NCI-H146 treated with DMSO at 0.1 percent for 48 hours (cell line): Measurements from ENCODE around the gene SIRT3.

Experiments used
- DNase-seq: peaks from one replicate; lab custom pipeline; 2025; ENCODE audit not compliant: unreplicated experiment; lab: John Stamatoyannopoulos, UW

The SIRT3 gene

DNA sequence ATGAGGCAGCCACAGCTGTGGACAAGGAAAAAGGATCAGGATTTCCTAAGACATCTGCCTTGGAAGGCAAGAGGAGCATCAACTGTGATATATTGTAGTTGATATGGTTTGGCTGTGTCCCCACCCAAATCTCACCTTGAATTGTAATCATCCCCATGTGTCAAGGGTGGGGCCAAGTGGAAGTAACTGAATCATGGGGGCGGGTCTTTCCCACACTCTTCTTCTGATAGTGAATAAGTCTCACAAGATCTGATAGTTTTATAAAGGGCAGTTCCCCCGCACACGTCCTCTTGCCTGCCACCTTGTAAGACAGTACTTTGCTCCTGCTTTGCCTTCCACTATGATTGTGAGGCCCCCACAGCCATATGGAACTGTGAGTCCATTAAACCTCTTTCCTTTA lies 18.4 kb downstream of the SIRT3 start:
- no peak for DNase-seq

DNA sequence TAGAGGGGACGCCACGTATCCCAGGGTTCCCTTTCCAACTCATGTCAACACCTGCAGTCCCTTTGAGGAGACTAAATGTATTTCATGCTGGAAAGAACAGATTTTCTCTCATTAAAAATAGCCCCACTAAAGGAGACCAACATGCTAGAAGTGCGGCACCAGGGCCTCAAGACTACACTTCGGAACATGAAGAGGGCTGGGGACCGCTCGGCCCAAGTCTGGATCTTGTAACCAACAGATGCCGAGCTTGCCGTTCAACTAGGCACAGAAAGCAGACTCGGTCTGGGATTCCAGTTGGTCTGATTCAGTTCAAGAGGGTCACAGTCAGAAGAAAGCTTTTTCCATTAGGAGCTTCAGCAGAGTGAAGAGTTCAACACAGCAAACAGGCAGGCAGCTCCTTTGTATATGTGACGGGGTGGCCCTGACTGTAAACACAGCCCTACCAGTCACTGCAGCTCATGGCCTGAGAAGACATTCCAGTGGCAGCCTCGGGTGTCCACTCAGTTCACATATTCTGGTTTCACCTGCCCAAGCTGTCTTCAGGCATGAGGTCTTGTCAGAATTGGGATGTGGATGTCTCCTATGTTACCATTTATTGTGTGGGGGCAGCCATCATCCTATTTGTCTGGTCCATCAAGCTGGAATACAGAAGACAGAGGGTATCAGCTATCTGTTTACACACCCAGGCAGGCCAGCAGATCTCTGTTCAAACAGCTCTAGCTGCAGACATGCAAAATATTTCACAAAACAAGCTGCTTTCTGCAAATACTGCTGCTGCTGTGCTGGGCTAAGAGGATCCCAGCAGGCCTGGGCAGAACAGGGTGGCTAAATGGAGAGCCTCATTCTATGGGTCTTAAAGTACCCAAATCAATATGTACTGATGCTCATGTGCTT lies 19.8 kb downstream of the SIRT3 start:
- no peak for DNase-seq

DNA sequence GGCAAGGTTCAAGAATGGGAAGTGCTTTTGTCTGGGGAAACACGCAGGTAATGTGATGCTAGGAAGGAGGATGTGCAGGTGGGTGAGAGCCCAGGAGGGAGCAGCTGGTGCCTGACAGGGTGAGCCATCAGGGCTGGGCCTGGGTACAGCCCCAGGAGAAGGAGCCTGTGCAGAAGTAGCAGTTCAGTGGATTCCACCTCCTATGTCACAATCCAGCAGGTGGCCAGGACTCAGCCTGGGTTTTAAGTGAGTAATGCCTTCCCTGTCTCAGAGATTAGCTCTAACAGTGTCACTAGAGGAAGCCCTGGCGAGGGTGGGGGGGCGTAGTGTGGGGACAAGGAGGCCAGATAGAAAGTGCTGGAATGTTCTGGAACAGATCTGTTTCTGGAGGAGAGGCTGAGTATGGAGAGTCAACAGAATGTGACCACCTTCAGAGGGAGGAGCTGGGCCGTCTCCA lies 20.5 kb downstream of the SIRT3 start:
- no peak for DNase-seq

DNA sequence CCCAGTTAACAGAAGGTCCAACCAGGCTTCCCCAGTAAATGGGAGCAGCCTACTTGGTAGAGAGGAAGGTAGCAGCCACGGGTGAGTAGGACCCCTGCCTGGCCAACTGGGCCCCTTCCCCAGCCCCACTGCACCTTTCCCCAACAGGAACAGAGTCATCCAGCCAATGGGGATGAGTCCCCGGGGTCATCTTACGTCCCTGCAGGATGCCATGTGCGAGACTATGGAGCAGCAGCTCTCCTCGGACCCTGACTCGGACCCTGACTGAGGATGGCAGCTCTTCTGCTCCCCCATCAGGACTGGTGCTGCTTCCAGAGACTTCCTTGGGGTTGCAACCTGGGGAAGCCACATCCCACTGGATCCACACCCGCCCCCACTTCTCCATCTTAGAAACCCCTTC lies 22.1 kb downstream of the SIRT3 start:
- no peak for DNase-seq

DNA sequence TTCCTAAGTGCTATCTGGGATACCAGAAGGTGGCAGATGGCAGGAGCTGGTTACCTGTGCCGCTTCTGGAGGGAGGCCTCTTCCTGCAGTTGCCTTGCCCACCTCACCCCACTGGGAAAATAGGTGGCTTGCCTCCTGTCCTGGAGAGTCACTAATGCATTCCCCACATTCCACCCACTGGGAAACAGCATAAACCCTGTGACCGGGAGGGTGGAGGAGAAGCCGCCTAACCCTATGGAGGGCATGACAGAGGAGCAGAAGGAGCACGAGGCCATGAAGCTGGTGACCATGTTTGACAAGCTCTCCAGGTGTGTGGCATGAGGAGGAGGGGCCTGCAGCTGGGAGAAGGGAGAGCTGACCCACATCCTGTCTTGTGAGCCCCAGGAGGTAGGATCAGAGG lies 23.0 kb downstream of the SIRT3 start:
- DNase-seq: no peak

DNA sequence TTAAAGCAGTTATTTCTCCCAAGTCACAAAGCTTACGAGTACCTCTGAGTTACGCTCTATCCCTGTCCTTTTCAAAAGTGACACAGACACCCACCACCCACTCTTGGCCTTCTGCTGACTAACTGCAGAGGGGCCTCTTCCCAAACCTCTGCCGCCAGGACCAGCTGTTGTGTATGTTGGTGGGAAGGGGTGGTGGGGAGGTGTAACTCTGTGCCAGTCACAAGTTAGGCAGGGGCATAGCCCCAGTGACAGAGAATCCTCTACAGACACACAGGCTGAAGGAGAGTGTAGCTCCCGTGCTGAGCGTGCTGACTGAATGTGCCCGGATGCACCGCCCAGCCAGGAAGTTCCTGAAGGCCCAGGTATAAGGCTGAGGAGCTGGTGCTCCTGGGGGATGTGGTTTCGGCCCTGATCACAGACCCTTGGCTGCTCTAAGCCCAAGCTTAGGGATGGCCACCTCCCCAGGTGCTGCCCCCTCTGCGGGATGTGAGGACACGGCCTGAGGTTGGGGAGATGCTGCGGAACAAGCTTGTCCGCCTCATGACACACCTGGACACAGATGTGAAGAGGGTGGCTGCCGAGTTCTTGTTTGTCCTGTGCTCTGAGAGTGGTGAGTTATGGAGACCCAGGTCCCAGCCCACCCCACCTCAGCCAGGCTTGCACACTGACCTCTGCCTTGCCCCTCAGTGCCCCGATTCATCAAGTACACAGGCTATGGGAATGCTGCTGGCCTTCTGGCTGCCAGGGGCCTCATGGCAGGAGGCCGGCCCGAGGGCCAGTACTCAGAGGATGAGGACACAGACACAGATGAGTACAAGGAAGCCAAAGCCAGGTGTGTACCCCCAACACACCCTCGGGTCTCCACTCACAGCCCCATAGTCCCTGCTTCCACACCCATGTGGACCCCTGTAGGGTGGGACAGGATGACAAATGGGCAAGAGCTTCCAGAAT lies 23.7 kb downstream of the SIRT3 start:
- DNase-seq: no peak

DNA sequence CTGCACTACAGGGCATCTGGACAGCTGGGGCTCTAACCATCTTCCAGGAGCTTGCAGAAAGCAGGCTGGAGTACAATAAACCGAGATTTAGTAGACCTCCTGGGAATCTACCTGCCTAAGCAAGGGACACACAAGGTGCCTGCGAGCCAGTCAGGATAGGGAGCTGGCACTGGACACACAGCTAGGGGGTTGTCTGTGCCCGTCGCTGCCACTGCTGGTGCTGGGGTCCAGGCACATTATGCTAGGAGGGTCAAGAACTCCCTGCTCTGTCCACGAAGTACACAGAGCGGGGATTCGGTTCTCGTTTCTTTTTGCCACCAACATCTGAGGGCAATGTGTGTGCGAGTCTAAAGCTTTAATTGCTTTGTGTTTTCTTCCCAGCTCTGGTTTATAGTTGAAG lies 24.4 kb downstream of the SIRT3 start:
- DNase-seq: no peak

DNA sequence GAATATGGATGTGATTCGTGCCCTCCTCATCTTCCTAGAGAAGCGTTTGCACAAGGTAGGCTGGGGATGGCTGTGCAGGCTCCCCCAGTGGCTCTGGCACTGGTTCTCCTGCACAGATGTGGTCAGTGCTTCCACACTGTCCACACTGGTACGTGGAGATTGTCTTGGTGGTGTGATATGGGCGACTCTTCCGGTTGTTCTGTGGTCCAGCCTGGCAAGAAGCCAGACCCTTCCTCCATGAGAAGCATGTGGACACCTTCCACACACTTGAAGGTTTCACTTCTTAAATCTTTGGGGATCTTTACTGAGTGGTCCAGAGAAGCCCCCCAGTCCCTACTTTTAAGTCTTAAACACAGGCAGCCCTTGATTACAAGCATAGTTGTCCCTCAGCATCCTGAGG lies 24.8 kb downstream of the SIRT3 start:
- no peak for DNase-seq

DNA sequence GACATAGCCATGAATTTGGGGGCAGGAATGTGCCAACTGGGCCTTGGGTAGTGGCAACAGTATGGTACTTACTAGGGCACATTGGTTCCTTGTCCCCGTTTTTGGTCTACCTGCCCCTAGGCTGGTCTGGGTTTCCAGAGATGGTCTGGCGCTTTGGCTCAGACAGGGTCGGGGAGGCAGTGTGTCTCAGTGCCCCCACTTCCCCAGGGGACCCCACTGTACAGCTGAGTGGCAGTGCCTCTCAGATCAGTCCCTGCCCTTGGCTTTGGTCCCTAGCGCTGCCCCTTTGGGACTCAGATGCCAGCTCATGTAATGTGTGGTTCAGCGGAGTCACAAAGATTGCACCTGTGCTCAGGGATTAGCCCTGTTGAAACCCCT lies 25.4 kb downstream of the SIRT3 start:
- no peak for DNase-seq

DNA sequence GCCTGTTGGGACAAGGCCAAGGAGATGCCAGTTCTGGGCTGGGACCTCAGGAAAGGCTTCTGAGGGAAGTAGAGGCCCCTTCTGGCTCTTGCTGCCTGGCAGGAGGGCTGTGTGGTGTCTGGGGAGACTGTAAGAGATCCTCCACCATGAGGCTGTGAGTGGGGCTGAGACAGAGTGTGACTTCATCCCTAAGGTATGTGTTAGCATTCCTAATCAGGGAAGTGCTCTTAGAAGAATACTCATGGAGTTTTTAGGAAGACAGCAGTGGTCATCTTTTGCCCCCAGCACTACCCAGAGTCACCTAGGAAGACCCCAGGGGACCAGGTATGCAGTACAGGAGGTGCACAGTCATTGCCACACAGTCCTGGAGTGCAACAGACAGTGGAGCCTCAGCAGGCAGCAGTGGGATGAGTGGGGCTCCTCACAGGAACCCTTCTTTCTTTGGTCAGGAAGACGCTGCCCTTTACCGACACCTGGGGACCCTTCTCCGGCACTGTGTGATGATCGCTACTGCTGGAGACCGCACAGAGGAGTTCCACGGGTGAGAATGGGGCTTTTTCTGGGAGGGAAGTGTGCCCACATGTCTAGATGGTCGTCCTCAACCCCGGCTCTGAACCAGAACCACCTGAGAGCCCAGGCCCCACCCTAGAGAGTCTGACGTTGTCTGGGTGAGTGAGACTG lies 25.9 kb downstream of the SIRT3 start:
- DNase-seq: no peak

DNA sequence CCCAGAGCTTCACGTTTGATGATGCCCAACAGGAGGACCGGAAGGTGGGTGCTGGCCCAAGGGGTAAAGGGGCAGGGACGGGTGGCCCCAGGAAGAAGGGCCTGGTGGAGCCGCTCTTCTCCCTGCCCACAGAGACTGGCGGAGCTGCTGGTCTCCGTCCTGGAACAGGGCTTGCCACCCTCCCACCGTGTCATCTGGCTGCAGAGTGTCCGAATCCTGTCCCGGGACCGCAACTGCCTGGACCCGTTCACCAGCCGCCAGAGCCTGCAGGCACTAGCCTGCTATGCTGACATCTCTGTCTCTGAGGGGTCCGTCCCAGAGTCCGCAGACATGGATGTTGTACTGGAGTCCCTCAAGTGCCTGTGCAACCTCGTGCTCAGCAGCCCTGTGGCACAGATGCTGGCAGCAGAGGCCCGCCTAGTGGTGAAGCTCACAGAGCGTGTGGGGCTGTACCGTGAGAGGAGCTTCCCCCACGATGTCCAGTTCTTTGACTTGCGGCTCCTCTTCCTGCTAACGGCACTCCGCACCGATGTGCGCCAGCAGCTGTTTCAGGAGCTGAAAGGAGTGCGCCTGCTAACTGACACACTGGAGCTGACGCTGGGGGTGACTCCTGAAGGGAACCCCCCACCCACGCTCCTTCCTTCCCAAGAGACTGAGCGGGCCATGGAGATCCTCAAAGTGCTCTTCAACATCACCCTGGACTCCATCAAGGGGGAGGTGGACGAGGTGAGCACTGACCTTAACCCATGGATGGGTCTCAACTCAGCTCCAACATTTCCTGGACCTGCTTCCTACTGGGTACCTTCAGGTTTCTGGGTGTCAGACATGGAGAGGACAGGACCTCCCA lies 26.6 kb downstream of the SIRT3 start:
- no peak for DNase-seq

DNA sequence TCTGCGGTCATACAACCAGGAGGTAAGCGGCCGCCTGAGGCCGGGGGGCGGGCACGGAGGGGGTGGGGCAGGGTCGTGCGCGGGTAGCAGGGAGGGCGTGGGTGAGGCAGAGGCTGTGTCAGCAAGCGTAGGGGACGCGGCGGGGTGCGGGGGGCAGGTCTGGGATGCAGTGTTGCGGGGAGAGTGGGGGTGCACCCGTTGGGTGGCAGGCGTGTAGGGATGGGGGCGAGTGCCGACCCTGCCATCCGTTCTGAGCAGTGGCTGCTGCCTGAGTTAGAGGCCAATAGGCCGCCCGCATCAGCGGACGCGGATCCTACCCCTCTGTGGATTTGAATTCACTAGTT lies 27.3 kb downstream of the SIRT3 start:
- no peak for DNase-seq

DNA sequence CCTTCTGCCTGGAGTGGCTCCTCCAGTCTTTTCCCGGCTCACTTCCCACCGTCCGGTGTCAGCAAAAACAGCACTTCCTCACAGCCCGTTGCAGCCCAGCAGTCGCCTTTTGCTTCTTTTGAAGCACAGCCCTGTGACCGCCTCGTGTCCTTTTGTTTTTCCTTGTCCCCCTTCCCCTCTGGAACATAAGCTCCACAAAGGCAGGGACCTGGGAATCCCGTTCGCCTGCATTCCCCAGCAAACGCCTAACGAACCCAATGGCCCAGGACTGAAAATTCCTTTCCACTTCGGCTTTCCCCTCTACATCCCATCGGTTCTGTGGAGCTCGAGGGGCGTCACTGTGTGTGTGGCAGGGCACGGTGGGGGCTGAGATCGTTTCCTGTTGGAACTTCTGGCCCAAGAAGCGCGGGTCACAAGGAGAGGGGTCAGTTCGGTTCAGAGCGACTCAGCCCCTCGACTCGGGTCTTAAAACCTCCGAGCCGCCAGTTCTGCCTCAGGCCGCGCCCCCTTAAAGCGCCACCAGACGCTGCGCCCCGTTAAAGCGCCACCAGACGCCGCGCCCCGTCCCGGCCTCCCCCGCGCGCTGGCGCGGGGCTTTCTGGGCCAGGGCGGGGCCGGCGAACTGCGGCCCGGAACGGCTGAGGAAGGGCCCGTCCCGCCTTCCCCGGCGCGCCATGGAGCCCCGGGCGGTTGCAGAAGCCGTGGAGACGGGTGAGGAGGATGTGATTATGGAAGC lies 27.8 kb downstream of the SIRT3 start:
- peak; percentile 5 for DNase-seq

DNA sequence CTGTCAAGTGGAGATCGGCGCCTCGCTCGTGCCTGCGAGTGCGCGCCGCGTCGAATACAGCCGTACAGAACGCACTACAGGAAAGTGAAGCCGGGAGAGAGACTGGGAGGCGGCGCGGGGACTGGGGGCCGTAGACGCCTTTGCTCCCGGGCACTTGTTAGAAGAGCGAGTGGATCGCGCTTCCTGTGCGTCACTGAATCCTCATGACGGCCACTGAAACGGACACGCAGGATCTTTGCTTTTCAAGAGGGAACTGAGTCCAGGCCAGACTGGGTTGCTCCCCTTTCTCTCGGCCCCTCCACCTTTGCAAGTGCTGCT lies 28.3 kb downstream of the SIRT3 start:
- no peak for DNase-seq

DNA sequence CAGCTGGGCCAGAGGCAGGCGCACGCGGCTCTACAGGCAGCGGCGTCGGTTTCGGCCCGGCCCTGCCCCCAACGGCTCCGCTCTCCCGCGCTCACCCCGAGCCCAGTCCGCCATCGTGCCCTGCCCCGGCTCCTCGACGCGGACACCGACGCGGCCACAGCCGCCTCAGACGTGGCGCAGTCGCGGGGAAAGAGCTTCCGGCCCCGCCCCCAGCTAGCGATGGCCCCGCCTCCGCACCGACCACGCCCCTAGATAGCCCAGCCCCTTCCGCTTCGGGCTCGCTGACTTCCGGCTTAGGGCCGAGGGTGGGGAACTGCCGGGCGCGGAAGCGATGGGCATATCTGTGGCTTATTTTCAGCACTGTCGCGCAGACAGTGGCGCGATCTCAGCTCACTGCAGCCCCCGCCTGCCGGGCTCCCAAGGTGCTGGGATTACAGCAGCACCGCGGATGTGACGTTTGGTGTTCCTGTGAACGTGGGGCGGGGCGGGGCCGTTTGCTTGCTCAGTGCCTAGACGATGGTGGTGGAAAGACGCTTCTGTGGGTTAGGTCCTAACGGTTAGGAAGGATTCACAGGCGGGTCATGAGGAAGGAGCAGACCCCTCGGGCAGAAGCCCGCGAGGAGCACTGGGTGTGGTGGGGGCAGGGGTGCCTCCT lies 28.8 kb downstream of the SIRT3 start, which contains the start of the genes BET1L and RIC8A:
Gene BET1L (minus strand): TSS at position 192 of the 655 bp plus-strand sequence. CDS start 78 bp downstream, at position 114.
Gene RIC8A (plus strand): TSS at position 501 of the 655 bp plus-strand sequence. CDS start 1,147 bp downstream, outside the sequence.
- DNase-seq: peak; percentile 79

DNA sequence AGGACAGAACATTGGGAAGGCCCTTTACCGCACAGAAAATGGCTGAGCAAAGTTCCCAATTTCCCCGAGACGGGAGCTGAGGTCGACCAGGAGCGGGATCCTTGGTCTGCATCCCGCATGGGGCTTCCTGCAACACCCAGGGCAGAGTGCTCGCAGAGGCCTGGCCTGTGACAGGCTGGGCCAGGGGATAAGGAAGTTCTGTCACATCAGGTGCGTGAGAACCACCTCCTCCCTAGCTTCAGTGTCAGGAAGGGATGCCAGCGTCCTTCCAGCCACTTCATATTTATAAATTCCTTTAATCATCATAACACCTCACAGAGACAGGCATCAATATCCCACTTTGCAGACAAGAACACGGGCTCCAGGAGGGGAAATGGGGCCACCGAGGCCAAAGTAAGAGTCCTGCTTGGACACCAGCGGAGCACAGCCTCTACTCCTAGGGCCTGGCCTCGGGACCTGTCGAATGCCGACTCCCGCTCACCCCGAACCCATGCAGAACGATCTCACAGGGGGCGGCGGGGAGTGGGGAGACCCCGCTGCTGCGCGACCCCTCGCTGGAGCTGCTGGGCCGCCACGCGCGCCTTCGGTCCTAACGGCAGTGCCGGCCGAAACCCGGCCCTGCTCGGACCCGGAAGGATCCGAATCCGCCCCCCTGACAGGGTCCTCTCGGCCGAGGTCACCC lies 29.5 kb downstream of the SIRT3 start:
- no peak for DNase-seq

DNA sequence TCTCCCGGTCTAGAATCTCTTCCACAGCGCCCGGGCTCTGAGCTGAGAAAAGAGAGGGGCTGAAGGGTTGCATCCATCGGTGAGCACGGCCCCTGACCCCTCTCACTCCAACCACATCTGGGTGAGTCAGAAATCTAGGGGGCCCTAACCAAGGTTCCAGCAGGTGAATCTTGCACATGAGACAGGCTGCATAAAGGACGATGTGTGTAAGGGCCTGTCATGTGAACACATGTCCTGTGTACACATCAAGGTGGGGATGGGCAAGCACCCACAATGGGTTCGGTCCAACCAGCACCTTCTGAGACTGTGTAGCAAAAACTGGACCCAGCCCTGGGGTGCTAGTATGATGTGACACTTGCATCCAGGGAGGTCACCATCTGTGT lies 30.1 kb downstream of the SIRT3 start:
- DNase-seq: no peak

DNA sequence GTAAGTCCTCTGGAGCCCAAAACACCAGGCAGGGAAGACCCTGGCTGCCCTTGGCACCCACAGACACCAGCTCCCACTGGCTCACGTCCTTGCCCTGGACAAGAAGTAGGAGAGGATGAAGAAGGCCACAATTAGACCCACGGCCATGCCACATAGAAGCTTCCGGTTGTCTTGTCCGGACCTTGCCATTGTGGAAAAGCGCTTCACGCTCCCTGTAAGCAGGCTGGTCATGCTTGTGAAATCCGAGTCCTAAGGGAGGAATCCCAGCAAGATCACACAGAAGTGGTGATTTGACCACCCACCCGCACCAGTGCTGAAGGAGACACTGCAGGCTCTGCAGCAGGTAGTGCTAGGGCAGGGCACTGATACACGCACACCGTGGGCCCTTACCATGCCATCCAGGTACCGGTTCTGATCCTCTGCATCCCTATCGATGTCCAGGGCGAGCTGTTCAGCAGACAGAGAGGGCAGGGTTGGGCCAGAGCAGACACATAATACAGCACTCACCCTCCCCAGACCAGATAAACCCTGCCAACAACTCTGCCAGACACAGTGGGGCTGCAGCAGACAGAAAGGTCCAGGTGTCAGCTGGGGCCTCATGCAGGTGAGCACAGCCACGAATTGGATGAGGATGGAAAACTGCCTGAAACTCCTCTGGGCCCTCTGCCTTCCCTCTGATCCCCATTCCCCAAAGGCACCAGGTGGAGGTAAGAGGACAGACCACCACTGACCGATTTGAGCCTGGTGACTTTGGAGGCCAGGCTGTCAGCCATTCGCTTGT lies 30.7 kb downstream of the SIRT3 start:
- DNase-seq: no peak
